ENCODE results near the gene ARTN. TPM values are rescaled to one million over a fixed set of nuclear protein-coding genes. Genes with fewer than 3 reads are reported as not detected.

Gene ARTN
- total and polyA plus RNA-seq, 2 experiments from 2014 or later = 6.7 to 35.7 TPM

DNA sequence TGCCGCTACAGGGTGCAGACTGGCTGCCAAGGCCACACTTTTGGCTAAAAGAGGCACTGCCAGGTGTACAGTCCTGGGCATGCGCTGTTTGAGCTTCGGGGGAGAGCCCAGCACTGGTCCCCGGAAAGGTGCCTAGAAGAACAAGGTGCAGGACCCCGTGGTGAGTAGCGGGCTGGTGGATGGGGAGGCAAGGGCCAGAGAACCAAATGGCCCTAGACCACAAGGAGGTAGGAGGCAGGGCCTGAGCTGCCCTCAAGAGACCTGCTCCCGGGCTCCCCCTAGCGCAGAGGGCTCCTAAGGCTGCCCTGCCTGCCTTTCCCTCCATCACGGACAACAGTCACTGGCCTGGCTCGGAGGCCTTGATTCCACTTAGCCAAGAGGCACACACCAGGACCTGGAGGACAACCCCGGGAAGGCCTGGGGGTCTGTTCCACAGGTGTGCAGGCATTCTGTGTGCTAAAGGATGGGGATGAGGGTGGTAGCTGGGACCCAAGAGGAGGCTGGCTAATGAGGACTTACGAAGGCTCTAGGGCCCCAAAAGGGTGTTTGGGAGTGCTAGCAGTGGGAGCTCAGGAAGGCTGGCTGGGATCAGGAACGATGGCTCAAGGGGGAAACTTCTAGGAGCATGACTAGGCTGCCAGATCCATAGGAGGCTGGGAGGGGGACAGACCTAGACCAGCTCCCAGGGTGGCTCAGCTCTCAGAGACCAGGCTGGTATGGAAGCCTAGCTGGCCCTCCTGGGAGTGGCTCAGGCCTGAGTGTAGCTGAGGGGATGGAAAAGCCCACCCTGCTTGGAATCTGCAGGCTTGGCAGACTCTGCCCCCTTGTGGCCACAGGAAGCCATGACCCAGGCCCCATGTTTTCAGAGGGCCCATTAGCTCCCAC, 742 bp downstream of the ARTN start:
- DNase-seq (ENCODE audit: low spot score) (peak; percentile 93), ATAC-seq (peak; percentile 56)
- peak overlapping the region; percentile 88; the same call in 1 of the 2 replicates for H3K27ac ChIP-seq (ENCODE audit: low read depth)
- peaks cover 44% of the 10 kb centered on the region for H3K4me1 ChIP-seq (ENCODE audit: insufficient read depth)
- peaks cover 16% of the 10 kb centered on the region for H4K20me1 ChIP-seq (replicated peaks; ENCODE audit: insufficient read depth)
- H3K27me3 ChIP-seq (ENCODE audit: insufficient read depth) = peaks cover 8% of the 10 kb centered on the region
- H3K36me3 ChIP-seq (ENCODE audit: insufficient read depth) = no peaks in the 10 kb centered on the region
- Mint-ChIP-seq H3K4me3 (peak overlapping the region; percentile 81), H3K36me3 (ENCODE audit: low read depth) (peaks cover 4% of the 10 kb centered on the region; the same call in 1 of the 3 replicates), H3K27ac (peak overlapping the region; percentile 82; the same call in 1 of the 2 replicates), H3K9me3 (no peaks in the 10 kb centered on the region), H3K27me3 (ENCODE audit: insufficient read depth, low read depth, poor library complexity) (peaks cover 41% of the 10 kb centered on the region), H3K4me1 (peaks cover 61% of the 10 kb centered on the region)
- peaks cover 36% of the 10 kb centered on the region for H3F3A ChIP-seq (replicated peaks; ENCODE audit: low read depth)
- peak overlapping the region; percentile 96 for H3K4me3 ChIP-seq
- TF ChIP-seq, protein P1, sequence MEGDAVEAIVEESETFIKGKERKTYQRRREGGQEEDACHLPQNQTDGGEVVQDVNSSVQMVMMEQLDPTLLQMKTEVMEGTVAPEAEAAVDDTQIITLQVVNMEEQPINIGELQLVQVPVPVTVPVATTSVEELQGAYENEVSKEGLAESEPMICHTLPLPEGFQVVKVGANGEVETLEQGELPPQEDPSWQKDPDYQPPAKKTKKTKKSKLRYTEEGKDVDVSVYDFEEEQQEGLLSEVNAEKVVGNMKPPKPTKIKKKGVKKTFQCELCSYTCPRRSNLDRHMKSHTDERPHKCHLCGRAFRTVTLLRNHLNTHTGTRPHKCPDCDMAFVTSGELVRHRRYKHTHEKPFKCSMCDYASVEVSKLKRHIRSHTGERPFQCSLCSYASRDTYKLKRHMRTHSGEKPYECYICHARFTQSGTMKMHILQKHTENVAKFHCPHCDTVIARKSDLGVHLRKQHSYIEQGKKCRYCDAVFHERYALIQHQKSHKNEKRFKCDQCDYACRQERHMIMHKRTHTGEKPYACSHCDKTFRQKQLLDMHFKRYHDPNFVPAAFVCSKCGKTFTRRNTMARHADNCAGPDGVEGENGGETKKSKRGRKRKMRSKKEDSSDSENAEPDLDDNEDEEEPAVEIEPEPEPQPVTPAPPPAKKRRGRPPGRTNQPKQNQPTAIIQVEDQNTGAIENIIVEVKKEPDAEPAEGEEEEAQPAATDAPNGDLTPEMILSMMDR (conservative IDR thresholded peaks at IDR 0.05; ENCODE audit: low read depth in 2 of 2) = peak; percentile 84 to 97
- TF ChIP-seq POLR2AphosphoS5 (IDR thresholded peaks at IDR 0.05; ENCODE audit: low read depth) = 0 out of 2 replicates have a peak, but pooled peaks have one; percentile 1
- no peak for TF ChIP-seq EZH2 (IDR thresholded peaks at IDR 0.05; ENCODE audit: low read depth, unreplicated experiment)
- no peak for TF ChIP-seq NANOG (IDR thresholded peaks at IDR 0.05; ENCODE audit: borderline replicate concordance)
- TF ChIP-seq CREB1 (CRISPR knock-in tag; IDR thresholded peaks at IDR 0.05; ENCODE audit: low read depth) = no peak
- peak overlapping the region; percentile 97 for H3K4me2 ChIP-seq
- no peaks in the 10 kb centered on the region for H3K9me2 ChIP-seq (ENCODE audit: insufficient read depth)
- H2AFZ ChIP-seq = peak overlapping the region; percentile 96
- 0 out of 2 replicates have a peak, but pooled peaks cover 7% of the 10 kb centered on the region for H3K79me2 ChIP-seq (replicated peaks; ENCODE audit: insufficient read depth)

DNA sequence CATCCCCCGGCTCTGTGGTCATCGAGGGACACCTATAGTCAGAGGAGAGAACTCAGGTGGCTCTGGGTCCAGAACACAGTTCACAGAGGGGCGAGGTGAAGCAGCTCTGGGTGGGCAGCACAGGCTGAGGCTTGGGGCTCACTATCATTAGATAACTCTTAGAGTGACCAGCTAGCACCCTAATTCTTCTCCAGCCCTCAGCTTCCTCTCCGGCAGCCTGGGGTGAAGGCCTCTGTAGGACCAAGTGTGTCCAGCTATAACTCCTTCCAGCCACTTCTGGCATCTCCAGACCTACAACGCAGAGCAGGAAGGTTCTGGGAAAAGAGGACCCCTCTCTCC, 1.4 kb downstream of the ARTN start:
- peaks cover 36% of the 10 kb centered on the region for H3K27me3 Mint-ChIP-seq (ENCODE audit: insufficient read depth, low read depth, poor library complexity)
- peaks cover 8% of the 10 kb centered on the region for H3K27me3 ChIP-seq (ENCODE audit: insufficient read depth)
- TF ChIP-seq, protein P2, sequence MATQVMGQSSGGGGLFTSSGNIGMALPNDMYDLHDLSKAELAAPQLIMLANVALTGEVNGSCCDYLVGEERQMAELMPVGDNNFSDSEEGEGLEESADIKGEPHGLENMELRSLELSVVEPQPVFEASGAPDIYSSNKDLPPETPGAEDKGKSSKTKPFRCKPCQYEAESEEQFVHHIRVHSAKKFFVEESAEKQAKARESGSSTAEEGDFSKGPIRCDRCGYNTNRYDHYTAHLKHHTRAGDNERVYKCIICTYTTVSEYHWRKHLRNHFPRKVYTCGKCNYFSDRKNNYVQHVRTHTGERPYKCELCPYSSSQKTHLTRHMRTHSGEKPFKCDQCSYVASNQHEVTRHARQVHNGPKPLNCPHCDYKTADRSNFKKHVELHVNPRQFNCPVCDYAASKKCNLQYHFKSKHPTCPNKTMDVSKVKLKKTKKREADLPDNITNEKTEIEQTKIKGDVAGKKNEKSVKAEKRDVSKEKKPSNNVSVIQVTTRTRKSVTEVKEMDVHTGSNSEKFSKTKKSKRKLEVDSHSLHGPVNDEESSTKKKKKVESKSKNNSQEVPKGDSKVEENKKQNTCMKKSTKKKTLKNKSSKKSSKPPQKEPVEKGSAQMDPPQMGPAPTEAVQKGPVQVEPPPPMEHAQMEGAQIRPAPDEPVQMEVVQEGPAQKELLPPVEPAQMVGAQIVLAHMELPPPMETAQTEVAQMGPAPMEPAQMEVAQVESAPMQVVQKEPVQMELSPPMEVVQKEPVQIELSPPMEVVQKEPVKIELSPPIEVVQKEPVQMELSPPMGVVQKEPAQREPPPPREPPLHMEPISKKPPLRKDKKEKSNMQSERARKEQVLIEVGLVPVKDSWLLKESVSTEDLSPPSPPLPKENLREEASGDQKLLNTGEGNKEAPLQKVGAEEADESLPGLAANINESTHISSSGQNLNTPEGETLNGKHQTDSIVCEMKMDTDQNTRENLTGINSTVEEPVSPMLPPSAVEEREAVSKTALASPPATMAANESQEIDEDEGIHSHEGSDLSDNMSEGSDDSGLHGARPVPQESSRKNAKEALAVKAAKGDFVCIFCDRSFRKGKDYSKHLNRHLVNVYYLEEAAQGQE (IDR thresholded peaks at IDR 0.05; ENCODE audit: unreplicated experiment) = no peak
- TF ChIP-seq CREB1 (CRISPR knock-in tag; IDR thresholded peaks at IDR 0.05; ENCODE audit: low read depth) (no peak), ETS1 (IDR thresholded peaks at IDR 0.05) (no peak), STAT1 (IDR thresholded peaks at IDR 0.05; ENCODE audit: unreplicated experiment) (no peak), ZNF114 (CRISPR knock-in tag; IDR thresholded peaks at IDR 0.05) (no peak)

More for the DNA sequence above, 1.4 kb downstream of the ARTN start:
- ATAC-seq (no peak), DNase-seq (ENCODE audit: low spot score) (no peak)
- H3K9me3 Mint-ChIP-seq = no peaks in the 10 kb centered on the region
- Histone ChIP-seq H3K27ac (ENCODE audit: low read depth) (peak overlapping the region; percentile 66; the same call in 1 of the 2 replicates), H2AFZ (no peak overlapping the region), H3K9me2 (ENCODE audit: insufficient read depth) (no peaks in the 10 kb centered on the region), H3K79me2 (replicated peaks; ENCODE audit: insufficient read depth) (0 out of 2 replicates have a peak, but pooled peaks cover 7% of the 10 kb centered on the region), H3K4me1 (ENCODE audit: insufficient read depth) (peaks cover 46% of the 10 kb centered on the region), H4K20me1 (replicated peaks; ENCODE audit: insufficient read depth) (peaks cover 16% of the 10 kb centered on the region), H3F3A (replicated peaks; ENCODE audit: low read depth) (peaks cover 36% of the 10 kb centered on the region), H3K36me3 (ENCODE audit: insufficient read depth) (no peaks in the 10 kb centered on the region), H3K4me3 (peak overlapping the region; percentile 69; the same call in 1 of the 2 replicates), H3K4me2 (peak overlapping the region; percentile 97)
- H3K36me3 Mint-ChIP-seq (ENCODE audit: low read depth) = peaks cover 4% of the 10 kb centered on the region; the same call in 1 of the 3 replicates
- H3K27ac Mint-ChIP-seq = no peak overlapping the region
- peaks cover 61% of the 10 kb centered on the region for H3K4me1 Mint-ChIP-seq
- H3K4me3 Mint-ChIP-seq = peak overlapping the region; percentile 81; the same call in 2 of the 3 replicates

Measured in GM23338 (cell line).